Thyroid gland (tissue), 4 donors: ENCODE measurements around the gene MAGEA11.
"Not testable (repeated sequence)": the region's sequence is repeated elsewhere in the genome, so short reads cannot be mapped to it uniquely, and the experiment has no call there.

ENCODE experiments used
- POLR2A ChIP-seq, 2 donors: fragments of 450-650 bp; IDR thresholded peaks; one replicate each; pipeline ENCODE4 v1.6.1; 2017; ENCODE audit warnings: antibody characterized with exemption in 2 of 2, mild to moderate bottlenecking in 2 of 2, moderate library complexity in 1 of 2
- TF ChIP-seq, protein P1 (sequence below), 6 experiments: fragments of 200-600 bp in 3 of 6; fragments of 450-650 bp in 3 of 6; sonication (generic) in 3 of 6; IDR thresholded peaks; one replicate each; pipeline ENCODE4 v1.5.1; 2016 to 2019; ENCODE audit warnings: antibody characterized with exemption in 6 of 6, mild to moderate bottlenecking in 2 of 6, inconsistent platforms in 1 of 6, moderate library complexity in 1 of 6

DNA sequence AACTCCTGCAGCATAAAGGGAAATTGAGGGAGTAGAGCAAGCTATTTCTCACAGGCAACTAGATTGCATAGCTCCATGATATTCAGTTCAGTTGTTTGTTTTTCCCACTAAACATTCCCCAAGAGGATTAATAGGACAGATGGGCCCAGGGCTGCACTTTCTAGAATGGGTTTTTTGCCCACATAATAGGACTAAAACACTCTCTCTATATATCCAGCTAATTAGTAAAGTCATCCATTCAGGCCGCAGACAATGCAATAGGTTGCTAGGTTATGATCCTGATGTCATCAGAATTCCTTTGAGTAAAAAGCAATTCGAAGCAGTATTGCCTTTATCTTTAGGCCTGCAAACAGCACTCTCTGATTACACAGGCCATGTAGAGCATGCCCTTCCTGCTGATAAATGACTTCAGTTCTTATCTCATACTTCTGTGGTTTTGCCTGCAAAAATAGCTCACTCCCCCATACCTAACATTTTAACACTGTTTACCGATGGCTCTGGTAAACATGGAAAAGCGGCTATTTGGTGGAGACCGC, 11.8 kb downstream of the MAGEA11 start:
- TF ChIP-seq, protein P1, sequence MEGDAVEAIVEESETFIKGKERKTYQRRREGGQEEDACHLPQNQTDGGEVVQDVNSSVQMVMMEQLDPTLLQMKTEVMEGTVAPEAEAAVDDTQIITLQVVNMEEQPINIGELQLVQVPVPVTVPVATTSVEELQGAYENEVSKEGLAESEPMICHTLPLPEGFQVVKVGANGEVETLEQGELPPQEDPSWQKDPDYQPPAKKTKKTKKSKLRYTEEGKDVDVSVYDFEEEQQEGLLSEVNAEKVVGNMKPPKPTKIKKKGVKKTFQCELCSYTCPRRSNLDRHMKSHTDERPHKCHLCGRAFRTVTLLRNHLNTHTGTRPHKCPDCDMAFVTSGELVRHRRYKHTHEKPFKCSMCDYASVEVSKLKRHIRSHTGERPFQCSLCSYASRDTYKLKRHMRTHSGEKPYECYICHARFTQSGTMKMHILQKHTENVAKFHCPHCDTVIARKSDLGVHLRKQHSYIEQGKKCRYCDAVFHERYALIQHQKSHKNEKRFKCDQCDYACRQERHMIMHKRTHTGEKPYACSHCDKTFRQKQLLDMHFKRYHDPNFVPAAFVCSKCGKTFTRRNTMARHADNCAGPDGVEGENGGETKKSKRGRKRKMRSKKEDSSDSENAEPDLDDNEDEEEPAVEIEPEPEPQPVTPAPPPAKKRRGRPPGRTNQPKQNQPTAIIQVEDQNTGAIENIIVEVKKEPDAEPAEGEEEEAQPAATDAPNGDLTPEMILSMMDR (IDR thresholded peaks at IDR 0.05) = not testable (repeated sequence)
- not testable (repeated sequence) for TF ChIP-seq POLR2A (IDR thresholded peaks at IDR 0.05)
